ENCODE measurements around the gene CDH13.

DNA sequence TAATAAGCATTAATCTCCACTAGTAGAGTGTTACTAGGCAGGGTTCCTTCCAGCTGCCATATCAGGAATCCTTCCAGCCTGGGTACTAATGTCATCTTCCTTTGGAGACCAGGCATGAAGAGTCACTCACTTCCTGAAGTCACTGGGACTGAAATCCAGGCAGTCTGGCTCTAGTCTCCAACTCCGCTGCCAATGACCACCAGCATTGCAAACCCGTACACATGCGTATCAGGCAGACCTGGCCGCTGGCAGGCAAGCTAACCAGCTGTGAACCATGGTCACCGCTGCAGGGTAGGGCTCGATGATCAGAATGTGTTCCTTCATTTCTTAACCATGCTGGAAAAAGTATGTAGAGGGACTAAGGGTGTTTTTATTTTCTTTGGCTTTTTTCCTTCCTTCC is 255.5 kb downstream of the CDH13 start:
- TF ChIP-seq, protein P1, sequence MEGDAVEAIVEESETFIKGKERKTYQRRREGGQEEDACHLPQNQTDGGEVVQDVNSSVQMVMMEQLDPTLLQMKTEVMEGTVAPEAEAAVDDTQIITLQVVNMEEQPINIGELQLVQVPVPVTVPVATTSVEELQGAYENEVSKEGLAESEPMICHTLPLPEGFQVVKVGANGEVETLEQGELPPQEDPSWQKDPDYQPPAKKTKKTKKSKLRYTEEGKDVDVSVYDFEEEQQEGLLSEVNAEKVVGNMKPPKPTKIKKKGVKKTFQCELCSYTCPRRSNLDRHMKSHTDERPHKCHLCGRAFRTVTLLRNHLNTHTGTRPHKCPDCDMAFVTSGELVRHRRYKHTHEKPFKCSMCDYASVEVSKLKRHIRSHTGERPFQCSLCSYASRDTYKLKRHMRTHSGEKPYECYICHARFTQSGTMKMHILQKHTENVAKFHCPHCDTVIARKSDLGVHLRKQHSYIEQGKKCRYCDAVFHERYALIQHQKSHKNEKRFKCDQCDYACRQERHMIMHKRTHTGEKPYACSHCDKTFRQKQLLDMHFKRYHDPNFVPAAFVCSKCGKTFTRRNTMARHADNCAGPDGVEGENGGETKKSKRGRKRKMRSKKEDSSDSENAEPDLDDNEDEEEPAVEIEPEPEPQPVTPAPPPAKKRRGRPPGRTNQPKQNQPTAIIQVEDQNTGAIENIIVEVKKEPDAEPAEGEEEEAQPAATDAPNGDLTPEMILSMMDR (IDR thresholded peaks at IDR 0.05; ENCODE audit: insufficient read depth, low read length): no peak
- TF ChIP-seq POLR2AphosphoS5 (IDR thresholded peaks at IDR 0.05; ENCODE audit: low read depth): no peak
- TF ChIP-seq, protein P2, sequence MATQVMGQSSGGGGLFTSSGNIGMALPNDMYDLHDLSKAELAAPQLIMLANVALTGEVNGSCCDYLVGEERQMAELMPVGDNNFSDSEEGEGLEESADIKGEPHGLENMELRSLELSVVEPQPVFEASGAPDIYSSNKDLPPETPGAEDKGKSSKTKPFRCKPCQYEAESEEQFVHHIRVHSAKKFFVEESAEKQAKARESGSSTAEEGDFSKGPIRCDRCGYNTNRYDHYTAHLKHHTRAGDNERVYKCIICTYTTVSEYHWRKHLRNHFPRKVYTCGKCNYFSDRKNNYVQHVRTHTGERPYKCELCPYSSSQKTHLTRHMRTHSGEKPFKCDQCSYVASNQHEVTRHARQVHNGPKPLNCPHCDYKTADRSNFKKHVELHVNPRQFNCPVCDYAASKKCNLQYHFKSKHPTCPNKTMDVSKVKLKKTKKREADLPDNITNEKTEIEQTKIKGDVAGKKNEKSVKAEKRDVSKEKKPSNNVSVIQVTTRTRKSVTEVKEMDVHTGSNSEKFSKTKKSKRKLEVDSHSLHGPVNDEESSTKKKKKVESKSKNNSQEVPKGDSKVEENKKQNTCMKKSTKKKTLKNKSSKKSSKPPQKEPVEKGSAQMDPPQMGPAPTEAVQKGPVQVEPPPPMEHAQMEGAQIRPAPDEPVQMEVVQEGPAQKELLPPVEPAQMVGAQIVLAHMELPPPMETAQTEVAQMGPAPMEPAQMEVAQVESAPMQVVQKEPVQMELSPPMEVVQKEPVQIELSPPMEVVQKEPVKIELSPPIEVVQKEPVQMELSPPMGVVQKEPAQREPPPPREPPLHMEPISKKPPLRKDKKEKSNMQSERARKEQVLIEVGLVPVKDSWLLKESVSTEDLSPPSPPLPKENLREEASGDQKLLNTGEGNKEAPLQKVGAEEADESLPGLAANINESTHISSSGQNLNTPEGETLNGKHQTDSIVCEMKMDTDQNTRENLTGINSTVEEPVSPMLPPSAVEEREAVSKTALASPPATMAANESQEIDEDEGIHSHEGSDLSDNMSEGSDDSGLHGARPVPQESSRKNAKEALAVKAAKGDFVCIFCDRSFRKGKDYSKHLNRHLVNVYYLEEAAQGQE (IDR thresholded peaks at IDR 0.05; ENCODE audit: insufficient replicate concordance, low read depth): no peak
- TF ChIP-seq SPI1 (IDR thresholded peaks at IDR 0.05; ENCODE audit: borderline replicate concordance, low read depth): no peak
- no peak for TF ChIP-seq GABPA (IDR thresholded peaks at IDR 0.05; ENCODE audit: low read depth)
